Stimulated activated CD8-positive, alpha-beta memory T cell treated with anti-CD3 and anti-CD28 coated beads, Interleukin-2, amount 100 ng/mL, for 48 hours (primary cell): ENCODE results near the gene CFAP77.

Experiments
- DNase-seq, 2 donors: peaks; one replicate each; pipeline ENCODE4 v3.0.0-alpha.2; 2020; ENCODE audit warnings: low read depth in 2 of 2

CFAP77 gene

GRCh38 chr9:132488626-132489025 lies 78.6 kb downstream of the CFAP77 start:
- no peak for DNase-seq

GRCh38 chr9:132489536-132489935 lies 79.5 kb downstream of the CFAP77 start:
- no peak for DNase-seq

GRCh38 chr9:132494857-132495256 lies 84.8 kb downstream of the CFAP77 start:
- DNase-seq = no peak

- no peak for DNase-seq
Observed at GRCh38 chr9:132497731-132498130, 87.7 kb downstream of the CFAP77 start.

- no peak for DNase-seq
Observed at GRCh38 chr9:132498531-132499210, 88.7 kb downstream of the CFAP77 start.

- DNase-seq = no peak
Observed at GRCh38 chr9:132499251-132499650, 89.2 kb downstream of the CFAP77 start.

- DNase-seq = no peak
Observed at GRCh38 chr9:132500193-132500592, 90.2 kb downstream of the CFAP77 start.

GRCh38 chr9:132502480-132502879 lies 92.5 kb downstream of the CFAP77 start:
- no peak for DNase-seq

- no peak for DNase-seq
Observed at GRCh38 chr9:132503116-132503515, 93.1 kb downstream of the CFAP77 start.

- no peak for DNase-seq
Observed at GRCh38 chr9:132504488-132504887, 94.5 kb downstream of the CFAP77 start.

GRCh38 chr9:132505991-132506655 lies 96.1 kb downstream of the CFAP77 start:
- no peak for DNase-seq

- DNase-seq = no peak
Observed at GRCh38 chr9:132506977-132507669, 97.1 kb downstream of the CFAP77 start.

- peak; percentile 42 to 50 for DNase-seq
Observed at GRCh38 chr9:132507670-132508469, 97.9 kb downstream of the CFAP77 start.

GRCh38 chr9:132509928-132510874 lies 100.2 kb downstream of the CFAP77 start:
- no peak for DNase-seq

GRCh38 chr9:132511191-132511999 lies 101.4 kb downstream of the CFAP77 start:
- DNase-seq = no peak

- no peak for DNase-seq
Observed at GRCh38 chr9:132513416-132513815, 103.4 kb downstream of the CFAP77 start.

GRCh38 chr9:132514011-132514744 lies 104.2 kb downstream of the CFAP77 start:
- DNase-seq = no peak

- no peak for DNase-seq
Observed at GRCh38 chr9:132514821-132515220, 104.8 kb downstream of the CFAP77 start.

GRCh38 chr9:132516301-132516700 lies 106.3 kb downstream of the CFAP77 start:
- DNase-seq = no peak
